NCI-H526 treated with DMSO at 0.1 percent for 48 hours (cell line): ENCODE results near the gene HOXC10.

ENCODE experiments used
- DNase-seq: peaks from one replicate; lab custom pipeline; 2025; lab: John Stamatoyannopoulos, UW

The HOXC10 gene

DNA sequence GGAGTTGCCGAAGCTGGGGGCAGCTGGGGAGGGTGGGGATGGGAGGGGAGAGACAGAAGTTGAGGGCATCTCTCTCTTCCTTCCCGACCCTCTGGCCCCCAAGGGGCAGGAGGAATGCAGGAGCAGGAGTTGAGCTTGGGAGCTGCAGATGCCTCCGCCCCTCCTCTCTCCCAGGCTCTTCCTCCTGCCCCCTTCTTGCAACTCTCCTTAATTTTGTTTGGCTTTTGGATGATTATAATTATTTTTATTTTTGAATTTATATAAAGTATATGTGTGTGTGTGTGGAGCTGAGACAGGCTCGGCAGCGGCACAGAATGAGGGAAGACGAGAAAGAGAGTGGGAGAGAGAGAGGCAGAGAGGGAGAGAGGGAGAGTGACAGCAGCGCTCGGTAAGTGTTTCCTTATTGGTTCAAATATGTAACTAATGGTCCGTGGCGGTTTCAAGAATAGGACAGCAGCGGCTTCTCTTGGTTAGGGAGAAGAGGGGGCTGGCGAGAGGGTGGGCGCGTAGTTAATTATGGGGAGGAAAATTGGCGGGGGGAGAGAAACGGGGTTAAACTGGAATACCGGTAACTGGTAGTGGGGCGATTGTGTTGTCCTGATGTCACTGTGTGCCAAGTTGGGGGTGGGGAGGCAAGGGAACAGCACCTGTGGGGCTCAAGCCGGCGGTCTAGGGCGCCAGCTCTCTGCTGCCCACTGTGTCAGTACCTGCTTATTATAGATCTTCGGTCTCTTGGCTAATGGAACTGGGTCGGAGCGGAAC is 32.3 kb downstream of the HOXC10 start:
- DNase-seq: no peak

DNA sequence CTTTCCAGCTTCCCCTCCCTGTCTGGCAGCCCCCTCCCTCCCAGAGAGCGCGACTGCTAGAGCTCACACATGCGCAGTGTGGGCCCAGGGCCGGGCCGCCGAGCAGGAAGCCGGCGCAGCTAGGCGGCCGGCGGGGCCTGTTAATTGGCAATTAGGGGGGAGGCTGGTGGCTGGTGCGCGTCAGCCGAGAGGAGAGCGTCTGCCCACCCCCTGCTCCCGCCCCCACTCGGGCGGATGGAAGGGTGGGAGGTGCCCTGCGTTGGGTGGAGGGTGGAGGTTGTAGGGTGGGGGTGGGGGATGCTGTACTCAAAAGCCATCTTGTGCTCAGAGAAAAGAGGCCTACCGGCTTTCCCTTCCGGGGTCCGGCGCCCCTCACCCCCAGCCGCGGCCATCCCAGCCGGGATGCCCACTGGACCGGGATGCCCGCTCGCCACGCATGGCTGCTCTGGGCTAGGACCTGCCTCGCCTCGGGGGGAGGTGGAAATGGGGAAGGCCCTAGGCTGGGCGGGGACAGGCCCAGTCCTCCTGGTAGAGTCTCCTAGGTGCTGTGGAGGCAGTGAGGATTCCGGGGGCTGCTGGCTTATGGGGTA is 33.0 kb downstream of the HOXC10 start:
- DNase-seq: no peak

DNA sequence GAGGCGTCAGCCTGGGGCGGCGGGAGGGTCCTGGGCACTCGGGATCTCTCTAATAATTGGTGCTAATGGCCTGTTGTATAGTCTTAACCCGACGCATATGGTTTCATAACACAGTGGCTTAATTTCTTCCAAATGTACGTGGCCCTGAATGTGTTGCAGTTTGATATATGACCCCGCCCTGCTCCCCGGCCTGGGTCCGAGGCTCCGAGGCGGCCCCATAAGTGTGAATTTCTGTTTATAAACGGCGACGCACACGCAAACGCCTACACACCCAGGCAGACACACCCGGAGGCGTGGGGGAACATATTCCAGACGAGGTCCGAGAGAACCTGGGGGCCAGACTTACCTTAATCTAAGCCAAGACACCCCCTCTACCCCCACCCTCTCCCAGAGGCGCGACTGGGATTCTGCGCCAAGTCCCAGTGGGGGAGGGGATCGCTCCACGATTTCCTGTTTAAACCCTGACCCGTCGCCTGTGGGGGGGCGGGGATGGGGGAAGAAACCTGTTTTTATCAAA is 33.6 kb downstream of the HOXC10 start:
- DNase-seq: no peak

DNA sequence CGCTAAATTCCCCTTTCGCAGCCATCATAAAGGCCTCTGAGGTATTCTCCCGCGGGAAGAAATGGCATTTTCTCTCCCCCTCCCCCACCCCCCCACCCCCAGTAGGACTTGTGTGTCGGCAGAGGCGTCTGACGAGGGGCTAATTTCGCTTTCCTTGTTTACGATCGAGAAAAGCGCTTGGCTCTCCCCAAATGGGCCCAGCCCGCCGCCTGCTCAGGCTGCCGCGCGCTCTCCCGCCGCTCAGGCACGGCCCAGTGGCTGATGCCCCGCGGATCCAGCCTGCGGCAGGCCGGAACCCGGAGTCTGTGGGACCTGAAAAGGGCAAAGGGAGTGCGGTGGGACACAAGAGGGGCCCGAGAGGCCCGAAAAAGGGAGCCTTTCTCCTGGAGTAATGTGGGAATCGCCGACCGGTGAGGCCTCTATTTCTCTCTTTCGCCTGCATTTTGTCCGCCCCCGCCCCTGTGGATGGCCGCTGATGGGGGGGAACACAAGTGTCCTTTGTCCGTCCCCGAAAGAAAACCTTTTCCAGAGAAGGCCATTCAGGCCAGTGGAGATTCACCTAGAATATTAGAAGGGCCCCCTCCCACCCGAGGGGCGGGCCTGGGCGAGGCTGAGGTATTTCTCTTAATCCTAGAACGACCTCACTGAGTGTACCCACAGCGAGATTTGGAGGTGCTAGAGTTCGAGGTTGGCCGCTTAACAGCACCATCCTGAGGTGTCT is 34.3 kb downstream of the HOXC10 start:
- no peak for DNase-seq

DNA sequence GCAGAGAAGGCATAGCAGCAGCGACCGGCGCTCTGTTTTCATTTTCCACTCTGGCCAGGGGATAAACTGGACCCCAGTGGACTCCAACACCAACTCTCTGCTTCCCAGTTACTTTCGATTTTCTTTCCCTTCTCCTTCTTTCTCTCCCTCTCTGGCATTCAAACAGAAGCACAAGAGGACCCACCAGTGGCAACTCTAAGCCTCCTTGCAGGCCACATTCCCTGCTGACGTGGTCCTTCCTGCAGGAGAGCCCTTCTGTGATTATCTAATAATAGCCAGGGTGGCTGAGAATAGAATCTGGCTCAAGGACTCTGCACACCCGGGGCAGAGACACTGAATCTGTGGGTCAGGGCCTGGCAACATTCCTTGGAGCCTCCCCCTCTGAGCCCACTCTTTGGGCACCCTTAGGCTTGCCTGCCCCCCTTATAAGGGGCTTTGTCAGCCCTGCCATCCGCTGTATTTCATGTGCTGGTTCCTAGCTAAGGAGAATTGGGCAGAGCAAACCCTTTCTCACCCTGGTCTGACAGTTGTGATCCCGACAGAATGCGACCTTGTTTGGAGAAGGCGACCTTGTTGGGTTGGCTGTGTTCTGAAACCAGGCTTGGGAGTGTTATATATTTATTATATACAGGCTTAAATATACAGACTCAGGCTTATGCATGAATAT is 35.1 kb downstream of the HOXC10 start:
- DNase-seq: no peak

DNA sequence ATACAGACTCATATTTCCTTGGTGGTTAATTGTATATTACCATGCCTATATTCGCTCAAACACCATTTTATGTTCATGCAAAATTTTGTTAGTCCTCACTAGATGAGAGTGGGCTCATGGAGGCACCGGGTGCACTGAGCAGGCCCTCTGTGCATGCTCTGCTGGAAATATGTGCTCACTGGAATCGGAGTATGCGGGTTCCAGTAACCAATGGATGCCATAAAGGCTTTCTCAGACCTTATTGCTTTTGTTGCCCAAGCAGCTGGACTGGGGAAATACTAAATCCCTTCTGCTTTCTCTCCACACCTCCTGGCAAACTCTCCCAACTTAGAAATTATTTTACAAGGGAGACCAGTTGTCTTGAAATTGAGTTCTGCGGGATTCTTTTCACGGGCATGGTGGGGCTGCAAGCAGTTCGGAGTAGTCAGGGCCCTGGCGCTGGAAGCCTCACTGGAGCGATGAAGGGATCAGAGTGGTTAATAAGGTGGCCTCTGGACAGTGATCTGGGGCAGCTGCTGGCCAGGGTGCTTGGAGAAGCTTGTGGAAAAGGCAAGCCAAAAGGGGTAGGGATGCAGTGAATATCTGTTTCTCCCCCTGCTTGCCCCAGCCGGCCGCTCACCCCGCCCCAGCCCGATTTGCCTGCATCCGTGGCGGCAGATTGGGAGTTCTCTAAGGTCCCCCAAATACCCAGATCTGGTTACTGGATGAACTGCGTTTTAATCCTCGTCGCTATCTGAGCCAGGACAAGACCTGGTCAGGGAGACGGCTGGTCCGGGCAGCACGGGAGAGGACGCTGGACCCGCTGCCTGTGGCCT is 35.9 kb downstream of the HOXC10 start:
- DNase-seq: no peak

DNA sequence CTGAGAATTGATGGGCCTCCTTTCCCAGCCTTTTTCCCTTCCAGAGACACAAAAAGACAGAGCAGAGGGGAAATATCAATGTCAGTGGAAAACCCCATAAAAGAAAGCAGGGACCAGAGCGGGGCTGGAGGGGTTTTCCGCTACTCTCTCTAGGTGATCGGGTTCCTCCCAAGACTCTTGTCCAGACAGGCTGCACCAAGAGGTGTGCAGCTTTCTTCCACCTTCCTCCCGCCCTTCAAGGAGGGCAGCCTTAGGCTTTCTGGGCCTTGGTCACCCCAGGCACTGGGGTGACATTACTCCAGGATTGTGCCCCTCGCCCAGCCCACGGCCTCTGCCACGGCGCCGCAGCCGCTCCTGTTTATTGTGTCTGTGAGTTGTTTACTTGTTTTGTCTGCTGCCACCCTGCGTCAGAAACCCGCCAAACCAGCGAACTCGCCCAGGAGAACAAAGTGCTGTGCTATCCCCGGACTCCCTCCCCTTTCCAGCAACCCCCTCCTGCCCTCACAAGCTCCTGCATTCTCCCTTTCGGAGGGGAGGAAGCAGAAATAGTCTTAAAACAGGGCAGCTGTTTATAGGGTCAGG is 36.6 kb downstream of the HOXC10 start:
- no peak for DNase-seq

DNA sequence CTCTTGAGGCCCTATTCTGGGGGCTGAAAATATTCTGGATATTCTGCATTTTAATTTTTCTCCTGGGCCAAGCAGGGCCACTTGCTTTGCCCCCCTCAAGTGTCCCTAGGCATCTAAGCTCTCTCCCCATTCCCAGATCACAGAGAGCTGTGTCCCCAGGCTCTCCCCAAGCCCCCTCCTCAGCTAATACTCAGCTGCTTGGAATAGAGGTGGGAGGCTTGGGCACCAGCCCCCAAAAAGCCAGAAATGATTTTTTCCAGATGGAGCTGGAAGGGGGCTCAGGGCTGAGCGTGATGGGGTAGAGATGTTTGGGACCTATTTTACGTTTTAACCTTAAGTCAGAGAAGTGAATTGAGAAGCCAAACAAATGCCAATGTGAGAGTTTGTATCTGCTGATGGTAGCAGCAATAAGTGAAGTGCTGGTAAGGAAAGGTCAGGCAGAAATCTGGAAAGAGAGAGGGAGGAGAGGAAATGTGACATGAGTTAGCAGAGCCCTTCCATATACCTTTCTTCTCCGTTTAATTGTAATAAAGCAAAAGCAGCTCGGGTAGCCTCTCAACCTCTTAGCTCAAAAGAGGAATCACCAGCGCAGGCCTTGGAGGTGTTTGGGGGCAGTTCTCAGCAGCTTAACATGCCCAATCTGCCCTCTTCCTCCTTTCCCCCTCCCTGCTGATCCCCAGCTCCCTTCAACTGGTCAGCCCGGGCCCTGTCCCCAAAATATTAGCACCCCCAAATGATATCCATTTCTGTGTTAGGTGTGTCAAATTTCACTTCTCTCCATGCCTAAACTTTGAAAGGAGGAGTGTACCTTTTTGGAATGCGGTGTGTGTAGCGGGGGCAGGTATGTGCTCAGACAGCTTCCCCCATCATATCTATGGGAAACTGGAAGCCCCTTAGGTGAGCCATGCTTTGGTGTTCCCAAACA is 38.3 kb downstream of the HOXC10 start:
- DNase-seq: no peak

DNA sequence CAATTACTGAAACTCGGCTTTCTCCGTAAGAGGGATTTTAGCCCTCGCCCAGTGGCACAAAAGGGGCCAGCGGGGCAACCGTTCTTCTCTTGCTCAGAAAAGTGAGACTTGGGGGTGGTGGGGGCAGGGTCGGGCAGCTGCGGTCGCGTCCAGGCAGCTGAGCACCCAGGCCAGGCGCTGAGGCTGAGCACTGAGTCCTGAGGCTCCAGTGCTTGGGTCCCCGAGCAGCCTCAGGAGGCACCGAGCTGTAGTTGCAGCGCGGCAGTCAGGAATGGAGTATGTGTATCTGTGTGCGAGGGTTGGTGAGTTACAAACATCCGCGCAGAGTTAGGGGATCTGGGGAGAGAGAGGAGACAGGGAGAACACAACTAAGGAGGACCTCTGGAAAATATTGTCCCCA is 39.2 kb downstream of the HOXC10 start:
- DNase-seq: no peak

DNA sequence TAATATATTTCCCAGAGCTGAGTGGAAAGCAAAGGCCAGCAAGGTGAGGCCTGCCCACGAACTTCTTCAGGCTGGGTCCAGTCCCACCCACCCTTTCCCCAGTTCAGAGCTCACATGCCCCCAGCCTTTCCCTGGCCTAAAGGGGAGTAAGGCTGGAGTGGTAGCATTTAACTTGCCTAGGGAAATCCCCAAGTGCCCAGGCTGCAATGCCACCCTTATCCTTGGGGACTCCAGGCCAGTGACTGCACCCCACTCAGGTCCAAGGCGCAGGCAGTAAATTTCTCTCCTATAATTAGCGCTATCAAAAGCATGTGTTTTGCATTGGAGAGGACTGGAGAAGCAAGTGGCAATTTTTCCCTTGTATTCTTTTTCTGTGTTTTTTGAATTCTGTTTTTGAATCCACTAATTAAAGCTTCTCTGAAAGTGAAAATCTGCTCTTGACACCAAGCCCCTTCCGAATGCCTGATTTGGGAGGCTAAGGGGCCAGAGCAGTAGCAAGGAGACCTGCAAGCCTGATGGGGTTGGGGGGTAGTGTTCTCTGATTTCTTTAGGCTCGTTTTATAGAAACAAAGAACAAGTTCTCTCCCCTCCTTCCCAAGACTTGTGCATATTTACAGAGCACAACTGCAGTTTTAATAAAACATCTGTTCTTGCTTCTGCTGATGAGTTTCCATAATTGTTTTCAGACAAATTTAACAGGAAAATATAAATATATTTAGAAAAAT is 39.8 kb downstream of the HOXC10 start:
- no peak for DNase-seq

DNA sequence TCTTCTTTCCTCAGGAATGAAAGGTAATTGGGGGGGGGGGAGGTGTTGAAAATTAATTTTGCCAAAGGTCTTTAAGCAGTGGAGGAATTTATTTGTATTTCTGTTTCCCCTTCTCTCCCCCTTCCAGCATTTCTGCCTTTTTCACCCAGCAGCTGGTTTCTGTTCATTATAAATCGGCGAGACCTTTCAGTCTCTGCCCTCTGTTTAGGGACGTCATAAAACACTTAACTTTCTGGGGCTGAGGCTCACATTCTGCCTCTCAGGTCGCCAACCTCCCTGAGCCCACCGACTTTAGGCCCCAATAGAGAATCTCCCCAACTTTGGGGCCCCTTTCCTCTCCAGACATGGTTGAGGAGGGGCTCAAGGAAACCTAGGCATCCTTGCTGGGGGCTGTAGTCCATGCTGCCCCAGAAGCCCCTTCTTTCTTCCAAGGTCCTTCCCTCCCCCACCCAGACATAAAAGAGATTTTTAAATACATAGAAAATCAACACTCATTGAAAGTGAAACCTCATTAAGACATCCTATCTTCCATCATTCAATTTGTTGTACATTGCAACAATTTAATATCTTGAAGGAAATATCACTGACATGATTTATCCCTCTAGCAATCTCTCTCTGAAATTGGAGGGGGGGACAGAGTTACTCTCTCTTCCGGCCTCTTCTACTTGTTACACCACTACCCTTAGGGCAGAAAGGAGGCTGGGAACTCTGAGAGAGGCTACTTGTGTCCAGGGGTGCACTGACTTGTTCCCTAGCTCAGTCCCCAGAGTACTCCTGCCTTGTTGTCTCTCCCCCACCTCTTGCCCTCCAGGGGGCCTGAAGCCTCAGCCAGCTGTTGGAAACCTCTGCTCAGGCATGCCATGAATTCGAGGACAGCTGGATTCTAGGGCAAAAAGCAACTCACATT is 40.8 kb downstream of the HOXC10 start:
- no peak for DNase-seq

DNA sequence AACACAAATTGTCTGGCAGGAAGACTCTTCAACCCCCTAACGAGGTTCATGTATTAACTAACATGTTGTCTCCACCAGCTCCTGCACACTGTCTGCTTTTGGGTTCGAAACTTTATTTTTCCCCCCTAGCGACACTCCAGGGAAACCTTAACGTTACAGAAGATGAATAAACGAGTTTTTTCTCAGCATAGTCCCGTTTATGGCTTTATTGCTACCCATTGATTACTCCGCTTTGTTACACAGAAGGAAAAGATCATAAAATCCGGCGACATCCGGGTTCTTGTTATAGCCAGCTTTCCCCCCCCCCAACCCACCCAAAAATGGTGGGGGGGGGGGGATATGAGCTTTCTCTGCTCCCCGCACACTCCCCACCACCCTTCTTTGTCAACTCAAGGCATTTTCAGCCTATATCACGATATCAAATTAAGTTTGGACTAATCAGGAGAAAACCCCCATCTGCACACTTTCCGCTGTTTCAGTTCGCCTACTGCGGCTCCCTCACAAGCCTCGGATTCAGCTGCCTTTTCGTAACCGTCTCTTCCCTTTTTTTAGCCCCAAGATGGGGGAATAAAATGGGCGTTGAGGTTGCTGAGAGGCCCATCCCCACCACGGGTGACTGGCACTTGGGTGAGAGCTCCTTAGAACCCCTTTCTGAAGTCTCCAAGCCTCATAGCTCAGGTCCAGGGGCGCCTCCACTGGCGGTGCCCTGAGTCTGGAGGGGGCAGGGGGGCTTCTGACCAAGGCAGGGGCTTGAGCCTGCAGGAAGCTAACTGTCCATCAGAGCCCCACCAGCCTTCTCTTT is 41.9 kb downstream of the HOXC10 start:
- no peak for DNase-seq

DNA sequence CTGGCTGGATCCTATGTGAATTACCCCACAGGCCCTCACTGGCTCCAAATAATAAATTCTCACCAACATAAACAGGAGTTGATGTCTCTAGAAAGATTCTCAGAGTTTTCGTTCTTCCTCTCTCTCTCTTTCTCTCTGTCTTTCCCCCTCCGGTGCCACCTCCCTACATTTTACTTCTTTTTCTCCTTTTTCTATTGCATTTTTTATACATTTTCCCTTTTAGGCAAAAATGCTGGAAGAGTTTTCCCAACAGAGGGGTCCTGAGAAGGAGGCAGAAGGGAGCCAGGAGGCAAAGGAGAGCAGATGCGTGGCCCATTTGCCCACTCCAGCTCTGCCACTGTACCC is 42.5 kb downstream of the HOXC10 start:
- DNase-seq: no peak

DNA sequence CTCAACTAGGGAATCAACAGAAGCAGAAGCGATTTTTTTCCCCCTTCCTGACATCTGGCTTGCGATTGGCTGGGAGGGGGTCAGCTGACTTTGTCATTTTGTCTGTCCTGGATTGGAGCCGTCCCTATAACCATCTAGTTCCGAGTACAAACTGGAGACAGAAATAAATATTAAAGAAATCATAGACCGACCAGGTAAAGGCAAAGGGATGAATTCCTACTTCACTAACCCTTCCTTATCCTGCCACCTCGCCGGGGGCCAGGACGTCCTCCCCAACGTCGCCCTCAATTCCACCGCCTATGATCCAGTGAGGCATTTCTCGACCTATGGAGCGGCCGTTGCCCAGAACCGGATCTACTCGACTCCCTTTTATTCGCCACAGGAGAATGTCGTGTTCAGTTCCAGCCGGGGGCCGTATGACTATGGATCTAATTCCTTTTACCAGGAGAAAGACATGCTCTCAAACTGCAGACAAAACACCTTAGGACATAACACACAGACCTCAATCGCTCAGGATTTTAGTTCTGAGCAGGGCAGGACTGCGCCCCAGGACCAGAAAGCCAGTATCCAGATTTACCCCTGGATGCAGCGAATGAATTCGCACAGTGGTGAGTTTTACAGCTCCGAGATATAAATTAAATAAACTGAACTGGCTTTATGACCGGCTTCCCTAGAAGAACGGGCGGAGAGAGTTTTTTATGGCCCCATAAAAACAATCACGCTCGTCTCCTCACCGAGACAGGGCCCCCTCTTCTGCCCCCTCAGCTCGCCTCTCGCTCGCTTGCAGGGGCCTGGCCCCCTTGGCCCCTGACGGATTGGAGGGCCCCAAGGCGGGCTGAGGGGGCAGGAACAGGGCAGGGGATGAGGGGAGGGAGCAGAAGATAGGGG is 43.6 kb downstream of the HOXC10 start, which contains the start of gene HOXC6:
Gene HOXC6, plus strand, starts transcription at position 127 of the 888 bp plus-strand sequence. Its CDS starts 82 bp downstream, at position 209.
- no peak for DNase-seq

DNA sequence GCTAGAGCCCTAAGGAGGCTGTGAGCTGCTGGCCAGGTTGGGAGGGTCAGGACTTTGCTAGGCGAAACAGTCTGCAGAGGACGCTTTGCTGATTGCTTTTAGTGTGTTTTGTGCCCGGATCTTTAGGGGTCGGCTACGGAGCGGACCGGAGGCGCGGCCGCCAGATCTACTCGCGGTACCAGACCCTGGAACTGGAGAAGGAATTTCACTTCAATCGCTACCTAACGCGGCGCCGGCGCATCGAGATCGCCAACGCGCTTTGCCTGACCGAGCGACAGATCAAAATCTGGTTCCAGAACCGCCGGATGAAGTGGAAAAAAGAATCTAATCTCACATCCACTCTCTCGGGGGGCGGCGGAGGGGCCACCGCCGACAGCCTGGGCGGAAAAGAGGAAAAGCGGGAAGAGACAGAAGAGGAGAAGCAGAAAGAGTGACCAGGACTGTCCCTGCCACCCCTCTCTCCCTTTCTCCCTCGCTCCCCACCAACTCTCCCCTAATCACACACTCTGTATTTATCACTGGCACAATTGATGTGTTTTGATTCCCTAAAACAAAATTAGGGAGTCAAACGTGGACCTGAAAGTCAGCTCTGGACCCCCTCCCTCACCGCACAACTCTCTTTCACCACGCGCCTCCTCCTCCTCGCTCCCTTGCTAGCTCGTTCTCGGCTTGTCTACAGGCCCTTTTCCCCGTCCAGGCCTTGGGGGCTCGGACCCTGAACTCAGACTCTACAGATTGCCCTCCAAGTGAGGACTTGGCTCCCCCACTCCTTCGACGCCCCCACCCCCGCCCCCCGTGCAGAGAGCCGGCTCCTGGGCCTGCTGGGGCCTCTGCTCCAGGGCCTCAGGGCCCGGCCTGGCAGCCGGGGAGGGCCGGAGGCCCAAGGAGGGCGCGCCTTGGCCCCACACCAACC is 44.8 kb downstream of the HOXC10 start:
- DNase-seq: no peak
